Ramos (cell line): ENCODE results near the gene FOXO6.

Experiments
- in situ Hi-C: fragments of 300-500 bp; cut with MboI; formaldehyde crosslinking; loops from one replicate; pipeline ENCODE4 v1.14.3; 2022; ENCODE audit warnings: low sequenced_read_pairs; ENCODE audit not compliant: unreplicated experiment

FOXO6 gene

GRCh38 chr1:41430582-41430981 is 69.3 kb downstream of the FOXO6 start:
- in situ Hi-C loops, result loop anchor here (5.0 kb wide), 1 partner anchor 163 kb away; no protein-coding TSS in a partner anchor

- in situ Hi-C loops, result loop anchor here (5.0 kb wide), 1 partner anchor 164 kb away; no protein-coding TSS in a partner anchor
These were observed 70.5 kb downstream of the FOXO6 start for GRCh38 chr1:41431490-41432350.
